Panc1 (cell line): ENCODE data around the gene GULP1. TPM values are rescaled to one million over a fixed set of nuclear protein-coding genes. Genes with fewer than 3 reads are reported as not detected.

Experiments used
- ATAC-seq: fragments of 200-7000 bp; cut with Tn5 transposase; 2 replicates; pipeline ENCODE4 v1.9.1; 2020; ENCODE audit warnings: mild to moderate bottlenecking, moderate library complexity
- BruUV-seq: library from RNA; stranded (reverse); fragments of 400-500 nt; replicated peaks from 2 replicates; lab custom pipeline; 2021; lab: Mats Ljungman, UMichigan
- CTCF ChIA-PET: fragments of 300-600 bp; sonication (Branson Sonifier 250); formaldehyde crosslinking; loops from one replicate; lab custom pipeline; 2022; ENCODE audit warnings: antibody characterized with exemption; lab: Charles Lee
- POLR2A ChIA-PET: fragments of 300-600 bp; sonication (Branson Sonifier 250); formaldehyde crosslinking; loops from one replicate; lab custom pipeline; 2022; ENCODE audit warnings: antibody characterized with exemption; lab: Charles Lee
- DNase-seq: peaks from one replicate; pipeline ENCODE4 v3.0.0-alpha.2; 2010; ENCODE audit warnings: low read depth, low spot score
- H3K27ac ChIP-seq: 2 replicates; pipeline ENCODE4 v1.5.1; 2011; ENCODE audit warnings: mild to moderate bottlenecking, low read length, inconsistent platforms
- H3K27me3 ChIP-seq: fragments of 200-500 bp; sonication (Bioruptor generic); 2 replicates; pipeline ENCODE4 v1.6.0; 2014; ENCODE audit warnings: low read length, inconsistent platforms; ENCODE audit not compliant: control insufficient read depth, insufficient read depth
- H3K36me3 ChIP-seq: fragments of 200-500 bp; sonication (Bioruptor generic); 2 replicates; pipeline ENCODE4 v1.5.1; 2014; ENCODE audit warnings: inconsistent platforms, mild to moderate bottlenecking, low read length, moderate library complexity; ENCODE audit not compliant: control insufficient read depth, insufficient read depth
- H3K4me1 ChIP-seq: 2 replicates; pipeline ENCODE4 v1.5.1; 2011; ENCODE audit warnings: inconsistent platforms, mild to moderate bottlenecking, low read length, moderate library complexity; ENCODE audit not compliant: control insufficient read depth, insufficient read depth
- H3K4me3 ChIP-seq, 2 experiments: 2 replicates each; pipeline ENCODE4 v1.5.1; 2011 to 2012; ENCODE audit warnings: low read depth in 2 of 2, low read length in 2 of 2, mild to moderate bottlenecking in 2 of 2, inconsistent platforms in 1 of 2, moderate library complexity in 1 of 2
- H3K9me3 ChIP-seq: fragments of 200-500 bp; sonication (Bioruptor generic); 2 replicates; pipeline ENCODE4 v1.5.1; 2014; ENCODE audit warnings: low read depth, mild to moderate bottlenecking, inconsistent platforms, low read length, moderate library complexity; ENCODE audit not compliant: control insufficient read depth, insufficient read depth
- CTCF ChIP-seq: fragments of 450-650 bp; IDR thresholded peaks from 2 replicates; pipeline ENCODE4 v1.5.1; 2017; ENCODE audit warnings: mild to moderate bottlenecking
- POLR2AphosphoS5 ChIP-seq: IDR thresholded peaks from 2 replicates; pipeline ENCODE4 v1.6.1; 2012; ENCODE audit warnings: mild to moderate bottlenecking, low read depth, low read length, moderate library complexity
- REST ChIP-seq, 2 experiments: IDR thresholded peaks; 2 replicates each; pipeline ENCODE4 v1.6.1; 2011 to 2012; ENCODE audit warnings: low read depth in 2 of 2, control low read depth in 1 of 2, low read length in 1 of 2, mild to moderate bottlenecking in 1 of 2, moderate library complexity in 1 of 2; ENCODE audit not compliant: insufficient read depth in 1 of 2
- SIN3A ChIP-seq: IDR thresholded peaks from 2 replicates; pipeline ENCODE4 v1.6.1; 2012; ENCODE audit warnings: low read depth, mild to moderate bottlenecking, low read length, moderate library complexity, borderline replicate concordance; ENCODE audit not compliant: insufficient read depth
- TCF7L2 ChIP-seq: IDR thresholded peaks from 2 replicates; pipeline ENCODE4 v1.6.1; 2011; ENCODE audit warnings: mild to moderate bottlenecking, low read depth, low read length, inconsistent platforms
- in situ Hi-C: cut with HindIII; loops from 2 replicates; pipeline ENCODE4 v1.10.0; 2016; ENCODE audit warnings: low sequenced_read_pairs, low pct_unique_long_range_greater_than_20kb
- intact Hi-C: fragments of 100-400 bp; cut with micrococcal nuclease; formaldehyde crosslinking; loops from one replicate; pipeline ENCODE4 v1.10.0; 2022; ENCODE audit not compliant: unreplicated experiment
- total RNA-seq: library from RNA; stranded (reverse); gene quantifications from one replicate; pipeline ENCODE4 v1.2.1, GENCODE V29; 2021; ENCODE audit not compliant: unreplicated experiment

Gene GULP1
- total RNA-seq, 1 experiment from 2014 or later = 51.5 TPM

GRCh38 chr2:188256420-188256819 is 35.3 kb upstream of the GULP1 start:
- H3K9me3 ChIP-seq = peaks cover 13% of the 10 kb centered on the region; the same call in 1 of the 2 replicates
- ChIA-PET CTCF (no interaction called here), POLR2A (no interaction called here)
- no peaks in the 10 kb centered on the region for H3K4me1 ChIP-seq
- ATAC-seq = no peak
- in situ Hi-C loops = no loop called here
- no TSS peak for BruUV-seq
- DNase-seq = no peak
- no peaks in the 10 kb centered on the region for H3K36me3 ChIP-seq
- no peaks in the 10 kb centered on the region for H3K27me3 ChIP-seq
- H3K4me3 ChIP-seq = no peak overlapping the region
- no peak overlapping the region for H3K27ac ChIP-seq
- no peak for TF ChIP-seq TCF7L2
- no peak for TF ChIP-seq POLR2AphosphoS5
- no peak for TF ChIP-seq REST (IDR thresholded peaks at IDR 0.05; ENCODE audit: insufficient read depth in 1 of 2, low read depth in 2 of 2, low read length in 1 of 2)
- no peak for TF ChIP-seq SIN3A
- TF ChIP-seq CTCF = no peak
- intact Hi-C loops = no loop called here

- POLR2A ChIA-PET = no interaction called here
- BruUV-seq = no TSS peak
- in situ Hi-C loops = no loop called here
These were observed 26.4 kb upstream of the GULP1 start for GRCh38 chr2:188265315-188265714.

More at GRCh38 chr2:188265315-188265714, 26.4 kb upstream of the GULP1 start:
- DNase-seq (no peak), ATAC-seq (no peak)
- Histone ChIP-seq H3K4me3 (no peak overlapping the region), H3K9me3 (no peaks in the 10 kb centered on the region; the same call in 1 of the 2 replicates), H3K36me3 (no peaks in the 10 kb centered on the region), H3K27me3 (no peaks in the 10 kb centered on the region), H3K4me1 (no peaks in the 10 kb centered on the region), H3K27ac (no peak overlapping the region)
- intact Hi-C loops = no loop called here
- TF ChIP-seq REST (IDR thresholded peaks at IDR 0.05; ENCODE audit: insufficient read depth in 1 of 2, low read depth in 2 of 2, low read length in 1 of 2) = no peak
- no peak for TF ChIP-seq POLR2AphosphoS5
- no peak for TF ChIP-seq SIN3A
- no peak for TF ChIP-seq TCF7L2
- TF ChIP-seq CTCF = no peak
- CTCF ChIA-PET = no interaction called here
